HepG2 (cell line): ENCODE measurements around the gene CMIP. TPM values are rescaled to one million over a fixed set of nuclear protein-coding genes. Genes with fewer than 3 reads are reported as not detected.

Source experiments
- CAMTA2 ChIP-seq: sonication (generic); formaldehyde crosslinking; IDR thresholded peaks from 2 replicates; pipeline ENCODE4 v1.4.0; 2020; ENCODE audit warnings: mild to moderate bottlenecking, missing genetic modification reagents, borderline replicate concordance
- CBX5 ChIP-seq: sonication (generic); formaldehyde crosslinking; IDR thresholded peaks from 2 replicates; pipeline ENCODE4 v1.4.0; 2020; ENCODE audit warnings: missing genetic modification reagents, borderline replicate concordance
- CC2D1A ChIP-seq: sonication (generic); formaldehyde crosslinking; IDR thresholded peaks from 2 replicates; pipeline ENCODE4 v1.8.1; 2023; ENCODE audit warnings: mild to moderate bottlenecking, missing genetic modification reagents
- EED ChIP-seq: sonication (generic); formaldehyde crosslinking; IDR thresholded peaks from 2 replicates; pipeline ENCODE4 v1.5.0; 2020; ENCODE audit warnings: mild to moderate bottlenecking, missing genetic modification reagents
- HOXA3 ChIP-seq: sonication (generic); formaldehyde crosslinking; IDR thresholded peaks from 2 replicates; pipeline ENCODE4 v1.5.0; 2020; ENCODE audit warnings: missing genetic modification reagents
- PTBP1 ChIP-seq: fragments of 200-400 bp; formaldehyde crosslinking; IDR thresholded peaks from 2 replicates; pipeline ENCODE4 v1.6.1; 2018; ENCODE audit warnings: low read length, low read depth; ENCODE audit not compliant: poor library complexity, severe bottlenecking
- RARG ChIP-seq: sonication (generic); formaldehyde crosslinking; IDR thresholded peaks from 2 replicates; pipeline ENCODE4 v1.4.0; 2020; ENCODE audit warnings: low read depth, mild to moderate bottlenecking, missing genetic modification reagents
- RXRB ChIP-seq: IDR thresholded peaks from 2 replicates; pipeline ENCODE4 v1.6.1; 2016; ENCODE audit warnings: borderline replicate concordance, missing genetic modification reagents, missing compliant biosample characterization
- THAP7 ChIP-seq: sonication (generic); formaldehyde crosslinking; IDR thresholded peaks from 2 replicates; pipeline ENCODE4 v1.8.1; 2023; ENCODE audit warnings: mild to moderate bottlenecking, missing genetic modification reagents
- ZKSCAN8 ChIP-seq: IDR thresholded peaks from 2 replicates; pipeline ENCODE4 v1.6.1; 2016; ENCODE audit warnings: borderline replicate concordance, missing genetic modification reagents, missing compliant biosample characterization
- ZNF274 ChIP-seq: sonication (generic); formaldehyde crosslinking; IDR thresholded peaks from 2 replicates; pipeline ENCODE4 v1.5.1; 2020; ENCODE audit warnings: mild to moderate bottlenecking, missing genetic modification reagents
- ZNF292 ChIP-seq: sonication (generic); formaldehyde crosslinking; IDR thresholded peaks from 2 replicates; pipeline ENCODE4 v1.8.1; 2022; ENCODE audit warnings: mild to moderate bottlenecking, low read depth, missing genetic modification reagents, borderline replicate concordance
- ZNF335 ChIP-seq: sonication (generic); formaldehyde crosslinking; IDR thresholded peaks from 2 replicates; pipeline ENCODE4 v1.4.0; 2020; ENCODE audit warnings: missing genetic modification reagents
- ZNF598 ChIP-seq: sonication (generic); formaldehyde crosslinking; IDR thresholded peaks from 2 replicates; pipeline ENCODE4 v1.5.1; 2020; ENCODE audit warnings: mild to moderate bottlenecking, missing genetic modification reagents, borderline replicate concordance
- ZNF616 ChIP-seq: sonication (generic); formaldehyde crosslinking; IDR thresholded peaks from 2 replicates; pipeline ENCODE4 v1.5.0; 2020; ENCODE audit warnings: low read depth, mild to moderate bottlenecking, missing genetic modification reagents
- ZNF644 ChIP-seq: IDR thresholded peaks from 2 replicates; pipeline ENCODE4 v1.6.1; 2016; ENCODE audit warnings: low read depth
- ZNF766 ChIP-seq: sonication (generic); formaldehyde crosslinking; IDR thresholded peaks from 2 replicates; pipeline ENCODE4 v1.5.0; 2020; ENCODE audit warnings: missing genetic modification reagents, borderline replicate concordance
- ZNF883 ChIP-seq: sonication (generic); formaldehyde crosslinking; IDR thresholded peaks from 2 replicates; pipeline ENCODE4 v1.5.1; 2020; ENCODE audit warnings: mild to moderate bottlenecking, missing genetic modification reagents; ENCODE audit errors: not compliant biosample characterization
- ZSCAN20 ChIP-seq: sonication (generic); formaldehyde crosslinking; IDR thresholded peaks from 2 replicates; pipeline ENCODE4 v1.4.0; 2020; ENCODE audit warnings: missing genetic modification reagents, mild to moderate bottlenecking, borderline replicate concordance
- polyA plus RNA-seq, 8 experiments: library from polyadenylated mRNA; depleted of rRNA in 3 of 8; stranded (reverse) in 7 of 8; unstranded in 1 of 8; fragments of >200 nt; fragmentation: Illumina TruSeq in 4 of 8; extraction: Trizol in 4 of 8; gene quantifications; 2 replicates each; pipeline versions ENCODE4 v1.2.1 to v1.2.3, GENCODE V29; 2011 to 2016; ENCODE audit warnings: low read depth in 4 of 8, missing spikeins in 1 of 8, mixed read lengths in 1 of 8; ENCODE audit not compliant: insufficient read depth in 1 of 8
- total RNA-seq, 5 experiments: library from RNA; depleted of rRNA; stranded (reverse); fragments of >200 nt; fragmentation: Illumina TruSeq; extraction: Trizol; gene quantifications; 2 replicates each; pipeline ENCODE4 v1.2.3, GENCODE V29; 2016; ENCODE audit warnings: low read depth in 1 of 5
- TF ChIP-seq, protein P1 (sequence below): sonication (generic); formaldehyde crosslinking; IDR thresholded peaks from 2 replicates; pipeline ENCODE4 v1.8.1; 2023; ENCODE audit warnings: mild to moderate bottlenecking, inconsistent platforms, moderate library complexity, missing genetic modification reagents, borderline replicate concordance
- TF ChIP-seq, protein P2 (sequence below): IDR thresholded peaks from 2 replicates; pipeline ENCODE4 v1.4.0; 2020; ENCODE audit warnings: mild to moderate bottlenecking, missing genetic modification reagents
- TF ChIP-seq, protein P3 (sequence below): IDR thresholded peaks from 2 replicates; pipeline ENCODE4 v1.6.1; 2016; ENCODE audit warnings: missing compliant biosample characterization, missing genetic modification reagents, borderline replicate concordance

Gene CMIP
- total and polyA plus RNA-seq, 2 of the 13 experiments (the other 11 are each of a cell fraction or from before 2014, with no cell fraction given): 10.9 to 18.1 TPM

- TF ChIP-seq ZSCAN20 (CRISPR knock-in tag) (no peak), HOXA3 (peak; percentile 59; the same call in 1 of the 2 replicates), ZNF644 (no peak; the same call in 1 of the 2 replicates), ZNF616 (CRISPR knock-in tag) (no peak), ZNF335 (CRISPR knock-in tag) (0 out of 2 replicates have a peak, but pooled peaks have one; percentile 64), ZNF883 (CRISPR knock-in tag) (peak; percentile 92), EED (peak; percentile 93), ZNF292 (CRISPR knock-in tag) (peak; percentile 95), RARG (CRISPR knock-in tag) (no peak), ZNF598 (CRISPR knock-in tag) (peak; percentile 97), CC2D1A (CRISPR knock-in tag) (no peak), CBX5 (peak; percentile 82; the same call in 1 of the 2 replicates), RXRB (CRISPR knock-in tag) (peak; percentile 64), CAMTA2 (CRISPR knock-in tag) (peak; percentile 83; the same call in 1 of the 2 replicates), ZNF274 (CRISPR knock-in tag) (peak; percentile 96; the same call in 1 of the 2 replicates), PTBP1 (peak; percentile 68), ZNF766 (CRISPR knock-in tag) (peak; percentile 48; the same call in 1 of the 2 replicates), ZKSCAN8 (CRISPR knock-in tag) (peak; percentile 78; the same call in 1 of the 2 replicates), THAP7 (CRISPR knock-in tag) (0 out of 2 replicates have a peak, but pooled peaks have one; percentile 44)
- TF ChIP-seq, protein P1, sequence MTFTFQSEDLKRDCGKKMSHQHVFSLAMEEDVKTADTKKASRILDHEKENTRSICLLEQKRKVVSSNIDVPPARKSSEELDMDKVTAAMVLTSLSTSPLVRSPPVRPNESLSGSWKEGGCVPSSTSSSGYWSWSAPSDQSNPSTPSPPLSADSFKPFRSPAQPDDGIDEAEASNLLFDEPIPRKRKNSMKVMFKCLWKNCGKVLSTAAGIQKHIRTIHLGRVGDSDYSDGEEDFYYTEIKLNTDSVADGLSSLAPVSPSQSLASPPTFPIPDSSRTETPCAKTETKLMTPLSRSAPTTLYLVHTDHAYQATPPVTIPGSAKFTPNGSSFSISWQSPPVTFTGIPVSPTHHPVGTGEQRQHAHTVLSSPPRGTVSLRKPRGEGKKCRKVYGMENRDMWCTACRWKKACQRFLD (CRISPR knock-in tag): peak; percentile 85
- TF ChIP-seq, protein P2, sequence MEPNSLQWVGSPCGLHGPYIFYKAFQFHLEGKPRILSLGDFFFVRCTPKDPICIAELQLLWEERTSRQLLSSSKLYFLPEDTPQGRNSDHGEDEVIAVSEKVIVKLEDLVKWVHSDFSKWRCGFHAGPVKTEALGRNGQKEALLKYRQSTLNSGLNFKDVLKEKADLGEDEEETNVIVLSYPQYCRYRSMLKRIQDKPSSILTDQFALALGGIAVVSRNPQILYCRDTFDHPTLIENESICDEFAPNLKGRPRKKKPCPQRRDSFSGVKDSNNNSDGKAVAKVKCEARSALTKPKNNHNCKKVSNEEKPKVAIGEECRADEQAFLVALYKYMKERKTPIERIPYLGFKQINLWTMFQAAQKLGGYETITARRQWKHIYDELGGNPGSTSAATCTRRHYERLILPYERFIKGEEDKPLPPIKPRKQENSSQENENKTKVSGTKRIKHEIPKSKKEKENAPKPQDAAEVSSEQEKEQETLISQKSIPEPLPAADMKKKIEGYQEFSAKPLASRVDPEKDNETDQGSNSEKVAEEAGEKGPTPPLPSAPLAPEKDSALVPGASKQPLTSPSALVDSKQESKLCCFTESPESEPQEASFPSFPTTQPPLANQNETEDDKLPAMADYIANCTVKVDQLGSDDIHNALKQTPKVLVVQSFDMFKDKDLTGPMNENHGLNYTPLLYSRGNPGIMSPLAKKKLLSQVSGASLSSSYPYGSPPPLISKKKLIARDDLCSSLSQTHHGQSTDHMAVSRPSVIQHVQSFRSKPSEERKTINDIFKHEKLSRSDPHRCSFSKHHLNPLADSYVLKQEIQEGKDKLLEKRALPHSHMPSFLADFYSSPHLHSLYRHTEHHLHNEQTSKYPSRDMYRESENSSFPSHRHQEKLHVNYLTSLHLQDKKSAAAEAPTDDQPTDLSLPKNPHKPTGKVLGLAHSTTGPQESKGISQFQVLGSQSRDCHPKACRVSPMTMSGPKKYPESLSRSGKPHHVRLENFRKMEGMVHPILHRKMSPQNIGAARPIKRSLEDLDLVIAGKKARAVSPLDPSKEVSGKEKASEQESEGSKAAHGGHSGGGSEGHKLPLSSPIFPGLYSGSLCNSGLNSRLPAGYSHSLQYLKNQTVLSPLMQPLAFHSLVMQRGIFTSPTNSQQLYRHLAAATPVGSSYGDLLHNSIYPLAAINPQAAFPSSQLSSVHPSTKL (CRISPR knock-in tag): peak; percentile 53
- TF ChIP-seq, protein P3, sequence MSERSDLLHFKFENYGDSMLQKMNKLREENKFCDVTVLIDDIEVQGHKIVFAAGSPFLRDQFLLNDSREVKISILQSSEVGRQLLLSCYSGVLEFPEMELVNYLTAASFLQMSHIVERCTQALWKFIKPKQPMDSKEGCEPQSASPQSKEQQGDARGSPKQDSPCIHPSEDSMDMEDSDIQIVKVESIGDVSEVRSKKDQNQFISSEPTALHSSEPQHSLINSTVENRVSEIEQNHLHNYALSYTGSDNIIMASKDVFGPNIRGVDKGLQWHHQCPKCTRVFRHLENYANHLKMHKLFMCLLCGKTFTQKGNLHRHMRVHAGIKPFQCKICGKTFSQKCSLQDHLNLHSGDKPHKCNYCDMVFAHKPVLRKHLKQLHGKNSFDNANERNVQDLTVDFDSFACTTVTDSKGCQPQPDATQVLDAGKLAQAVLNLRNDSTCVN (CRISPR knock-in tag): peak; percentile 57; the same call in 1 of the 2 replicates
Observed at GRCh38 chr16:81403601-81404391, 40.8 kb upstream of the CMIP start (continued).
